Amniotic stem cell (primary cell): Measurements from ENCODE around the gene PFDN2.
"Not testable (repeated sequence)": the region's sequence is repeated elsewhere in the genome, so short reads cannot be mapped to it uniquely, and the experiment has no call there.

ENCODE experiments used
- DNase-seq: peaks from one replicate; lab custom pipeline; 2025; lab: John Stamatoyannopoulos, UW

Gene PFDN2

GRCh38 chr1:161138431-161138830 is 20.6 kb upstream of the PFDN2 start:
- DNase-seq: no peak

GRCh38 chr1:161137881-161138280 is 20.0 kb upstream of the PFDN2 start:
- DNase-seq: no peak

GRCh38 chr1:161133220-161133740 is 15.4 kb upstream of the PFDN2 start:
- DNase-seq: no peak

- DNase-seq: peak; percentile 85
Observed at GRCh38 chr1:161132410-161133219, 14.8 kb upstream of the PFDN2 start, which contains the start of gene DEDD. DEDD (minus strand) TSS chr1:161132667; CDS start chr1:161124462, 8,205 bp downstream.

GRCh38 chr1:161131523-161132409 is 13.9 kb upstream of the PFDN2 start:
- DNase-seq: no peak

- DNase-seq: no peak
Observed at GRCh38 chr1:161130266-161130665, 12.4 kb upstream of the PFDN2 start.

- DNase-seq: no peak
Observed at GRCh38 chr1:161128591-161129420, 11.0 kb upstream of the PFDN2 start.

- DNase-seq: no peak
Observed at GRCh38 chr1:161127649-161128048, 9.8 kb upstream of the PFDN2 start.

- DNase-seq: no peak
Observed at GRCh38 chr1:161122967-161123366, 5.1 kb upstream of the PFDN2 start.

GRCh38 chr1:161121834-161122233 is 4.0 kb upstream of the PFDN2 start:
- DNase-seq: no peak

- DNase-seq: no peak
Observed at GRCh38 chr1:161121042-161121650, 3.3 kb upstream of the PFDN2 start.

GRCh38 chr1:161119092-161119903 is 1.5 kb upstream of the PFDN2 start:
- no peak for DNase-seq

- DNase-seq: not testable (repeated sequence)
Observed at GRCh38 chr1:161115961-161116360, 1.9 kb downstream of the PFDN2 start.

- no peak for DNase-seq
Observed at GRCh38 chr1:161115132-161115711, 2.6 kb downstream of the PFDN2 start.

- DNase-seq: no peak
Observed at GRCh38 chr1:161114556-161114955, 3.3 kb downstream of the PFDN2 start.

- no peak for DNase-seq
Observed at GRCh38 chr1:161113915-161114314, 3.9 kb downstream of the PFDN2 start.

- no peak for DNase-seq
Observed at GRCh38 chr1:161111527-161111926, 6.3 kb downstream of the PFDN2 start.

GRCh38 chr1:161111117-161111516 is 6.7 kb downstream of the PFDN2 start:
- no peak for DNase-seq

- no peak for DNase-seq
Observed at GRCh38 chr1:161106431-161106830, 11.4 kb downstream of the PFDN2 start.

GRCh38 chr1:161100556-161100955 is 17.3 kb downstream of the PFDN2 start:
- no peak for DNase-seq
